HepG2 (cell line): ENCODE results near the gene HAUS5.

Experiments used
- ATF3 ChIP-seq: sonication (generic); formaldehyde crosslinking; IDR thresholded peaks from 2 replicates; pipeline ENCODE4 v1.4.0; 2020; ENCODE audit warnings: missing genetic modification reagents
- CEBPB ChIP-seq: IDR thresholded peaks from 2 replicates; pipeline ENCODE4 v1.6.1; 2011; ENCODE audit warnings: low read depth, low read length, improper control_type of control experiment, borderline replicate concordance
- CREM ChIP-seq, 2 experiments: sonication (generic) in 1 of 2; formaldehyde crosslinking in 1 of 2; IDR thresholded peaks; 2 replicates each; pipeline versions ENCODE4 v1.4.0 to v1.6.1; 2016 to 2020; ENCODE audit warnings: antibody characterized with exemption in 1 of 2, mild to moderate bottlenecking in 1 of 2, missing genetic modification reagents in 1 of 2
- EP300 ChIP-seq, 3 experiments: sonication (generic) in 1 of 3; formaldehyde crosslinking in 1 of 3; IDR thresholded peaks; 2 replicates each; pipeline versions ENCODE4 v1.5.1 to v1.6.1; 2011 to 2020; ENCODE audit warnings: low read depth in 2 of 3, low read length in 2 of 3, borderline replicate concordance in 1 of 3, improper control_type of control experiment in 1 of 3, mild to moderate bottlenecking in 1 of 3, missing genetic modification reagents in 1 of 3, moderate library complexity in 1 of 3
- MAX ChIP-seq: IDR thresholded peaks from 2 replicates; pipeline ENCODE4 v1.6.1; 2012; ENCODE audit warnings: inconsistent platforms
- POLR2A ChIP-seq, 2 experiments: IDR thresholded peaks; 2 replicates each; pipeline ENCODE4 v1.6.1; 2011; ENCODE audit warnings: low read depth in 2 of 2, low read length in 2 of 2, mild to moderate bottlenecking in 1 of 2, moderate library complexity in 1 of 2; ENCODE audit not compliant: insufficient read depth in 1 of 2
- SRSF9 ChIP-seq: fragments of 200-400 bp; formaldehyde crosslinking; IDR thresholded peaks from 2 replicates; pipeline ENCODE4 v1.6.1; 2018; ENCODE audit warnings: borderline replicate concordance, mild to moderate bottlenecking, low read depth, low read length; ENCODE audit not compliant: insufficient read depth, poor library complexity, severe bottlenecking
- ZNF362 ChIP-seq: sonication (generic); formaldehyde crosslinking; IDR thresholded peaks from 2 replicates; pipeline ENCODE4 v1.4.0; 2020; ENCODE audit warnings: missing genetic modification reagents, mild to moderate bottlenecking, borderline replicate concordance
- ZNF530 ChIP-seq: sonication (generic); formaldehyde crosslinking; IDR thresholded peaks from 2 replicates; pipeline ENCODE4 v1.5.0; 2020; ENCODE audit warnings: low read depth, mild to moderate bottlenecking, missing genetic modification reagents
- ZNF580 ChIP-seq: IDR thresholded peaks from 2 replicates; pipeline ENCODE4 v1.6.1; 2016; ENCODE audit warnings: low read depth, borderline replicate concordance
- TF ChIP-seq, protein P1 (sequence below): sonication (generic); formaldehyde crosslinking; IDR thresholded peaks from 2 replicates; pipeline ENCODE4 v1.5.0; 2020; ENCODE audit warnings: mild to moderate bottlenecking, missing genetic modification reagents, moderate library complexity
- TF ChIP-seq, protein P2 (sequence below): sonication (generic); formaldehyde crosslinking; IDR thresholded peaks from 2 replicates; pipeline ENCODE4 v1.5.0; 2020; ENCODE audit warnings: missing genetic modification reagents

DNA sequence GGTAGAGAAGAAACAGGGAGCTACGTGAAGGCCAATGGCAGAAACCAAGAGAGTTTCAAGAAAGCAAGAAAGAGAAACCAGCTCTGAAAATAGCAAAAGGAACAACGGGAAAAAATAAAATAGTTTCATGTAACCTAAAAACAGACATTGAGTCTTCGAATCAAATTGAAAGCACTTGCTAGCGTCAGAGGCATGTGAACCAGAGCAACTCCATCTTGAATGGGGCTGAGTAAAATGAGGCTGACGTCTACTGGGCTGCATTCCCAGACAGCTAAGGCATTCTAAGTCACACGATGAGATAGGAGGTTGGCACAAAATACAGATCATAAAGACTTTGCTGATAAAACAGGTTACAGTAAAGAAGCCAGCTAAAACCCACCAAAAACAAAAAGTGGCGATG lies 33.8 kb upstream of the HAUS5 start:
- no peak for TF ChIP-seq ZNF362 (CRISPR knock-in tag)
- TF ChIP-seq CEBPB = no peak
- TF ChIP-seq ZNF580 (CRISPR knock-in tag) = no peak
- no peak for TF ChIP-seq POLR2A (IDR thresholded peaks at IDR 0.05; ENCODE audit: insufficient read depth in 1 of 2, low read depth in 2 of 2, low read length in 2 of 2)
- TF ChIP-seq ATF3 = no peak
- no peak for TF ChIP-seq MAX
- no peak for TF ChIP-seq EP300 (IDR thresholded peaks at IDR 0.05; ENCODE audit: low read depth in 2 of 2, low read length in 2 of 2)
- no peak for TF ChIP-seq EP300 (CRISPR knock-in tag; IDR thresholded peaks at IDR 0.05; ENCODE audit: borderline replicate concordance)
- no peak for TF ChIP-seq CREM (IDR thresholded peaks at IDR 0.05)
- TF ChIP-seq CREM (CRISPR knock-in tag; IDR thresholded peaks at IDR 0.05) = no peak
- TF ChIP-seq, protein P1, sequence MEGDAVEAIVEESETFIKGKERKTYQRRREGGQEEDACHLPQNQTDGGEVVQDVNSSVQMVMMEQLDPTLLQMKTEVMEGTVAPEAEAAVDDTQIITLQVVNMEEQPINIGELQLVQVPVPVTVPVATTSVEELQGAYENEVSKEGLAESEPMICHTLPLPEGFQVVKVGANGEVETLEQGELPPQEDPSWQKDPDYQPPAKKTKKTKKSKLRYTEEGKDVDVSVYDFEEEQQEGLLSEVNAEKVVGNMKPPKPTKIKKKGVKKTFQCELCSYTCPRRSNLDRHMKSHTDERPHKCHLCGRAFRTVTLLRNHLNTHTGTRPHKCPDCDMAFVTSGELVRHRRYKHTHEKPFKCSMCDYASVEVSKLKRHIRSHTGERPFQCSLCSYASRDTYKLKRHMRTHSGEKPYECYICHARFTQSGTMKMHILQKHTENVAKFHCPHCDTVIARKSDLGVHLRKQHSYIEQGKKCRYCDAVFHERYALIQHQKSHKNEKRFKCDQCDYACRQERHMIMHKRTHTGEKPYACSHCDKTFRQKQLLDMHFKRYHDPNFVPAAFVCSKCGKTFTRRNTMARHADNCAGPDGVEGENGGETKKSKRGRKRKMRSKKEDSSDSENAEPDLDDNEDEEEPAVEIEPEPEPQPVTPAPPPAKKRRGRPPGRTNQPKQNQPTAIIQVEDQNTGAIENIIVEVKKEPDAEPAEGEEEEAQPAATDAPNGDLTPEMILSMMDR = no peak
- no peak for TF ChIP-seq ZNF530 (CRISPR knock-in tag)
- no peak for TF ChIP-seq SRSF9
- TF ChIP-seq, protein P2, sequence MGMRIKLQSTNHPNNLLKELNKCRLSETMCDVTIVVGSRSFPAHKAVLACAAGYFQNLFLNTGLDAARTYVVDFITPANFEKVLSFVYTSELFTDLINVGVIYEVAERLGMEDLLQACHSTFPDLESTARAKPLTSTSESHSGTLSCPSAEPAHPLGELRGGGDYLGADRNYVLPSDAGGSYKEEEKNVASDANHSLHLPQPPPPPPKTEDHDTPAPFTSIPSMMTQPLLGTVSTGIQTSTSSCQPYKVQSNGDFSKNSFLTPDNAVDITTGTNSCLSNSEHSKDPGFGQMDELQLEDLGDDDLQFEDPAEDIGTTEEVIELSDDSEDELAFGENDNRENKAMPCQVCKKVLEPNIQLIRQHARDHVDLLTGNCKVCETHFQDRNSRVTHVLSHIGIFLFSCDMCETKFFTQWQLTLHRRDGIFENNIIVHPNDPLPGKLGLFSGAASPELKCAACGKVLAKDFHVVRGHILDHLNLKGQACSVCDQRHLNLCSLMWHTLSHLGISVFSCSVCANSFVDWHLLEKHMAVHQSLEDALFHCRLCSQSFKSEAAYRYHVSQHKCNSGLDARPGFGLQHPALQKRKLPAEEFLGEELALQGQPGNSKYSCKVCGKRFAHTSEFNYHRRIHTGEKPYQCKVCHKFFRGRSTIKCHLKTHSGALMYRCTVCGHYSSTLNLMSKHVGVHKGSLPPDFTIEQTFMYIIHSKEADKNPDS (CRISPR knock-in tag) = no peak
